ENCODE measurements around the gene NDUFC2.
A peak's percentile ranks its signal among the peaks of the same experiment; 100 is the strongest.
"Not testable (repeated sequence)": the region's sequence is repeated elsewhere in the genome, so short reads cannot be mapped to it uniquely, and the experiment has no call there.

Gene NDUFC2

GRCh38 chr11:78079232-78080083, at the start of gene NDUFC2:
Gene NDUFC2, minus strand, starts transcription at chr11:78079862. Its CDS starts 118 bp downstream, at chr11:78079744.
- DNase-seq, result peak; percentile 86

GRCh38 chr11:78127403-78127802, 47.7 kb upstream of the NDUFC2 start:
- DNase-seq, result no peak

- no peak for DNase-seq
Observed at GRCh38 chr11:78112582-78113275, 33.1 kb upstream of the NDUFC2 start.

GRCh38 chr11:78111298-78111697, 31.6 kb upstream of the NDUFC2 start:
- no peak for DNase-seq

- no peak for DNase-seq
Observed at GRCh38 chr11:78110830-78111229, 31.2 kb upstream of the NDUFC2 start.

GRCh38 chr11:78110351-78110750, 30.7 kb upstream of the NDUFC2 start:
- DNase-seq, result no peak

GRCh38 chr11:78109081-78110015, 29.7 kb upstream of the NDUFC2 start:
- no peak for DNase-seq

- DNase-seq, result no peak
Observed at GRCh38 chr11:78100676-78101472, 21.2 kb upstream of the NDUFC2 start.

- DNase-seq, result no peak
Observed at GRCh38 chr11:78100261-78100660, 20.6 kb upstream of the NDUFC2 start.

- DNase-seq, result no peak
Observed at GRCh38 chr11:78099666-78100065, 20.0 kb upstream of the NDUFC2 start.

- DNase-seq, result no peak
Observed at GRCh38 chr11:78097666-78098385, 18.2 kb upstream of the NDUFC2 start.

GRCh38 chr11:78094250-78094649, 14.6 kb upstream of the NDUFC2 start:
- no peak for DNase-seq

GRCh38 chr11:78086521-78087074, 6.9 kb upstream of the NDUFC2 start:
- not testable (repeated sequence) for DNase-seq

GRCh38 chr11:78085972-78086371, 6.3 kb upstream of the NDUFC2 start:
- DNase-seq, result no peak

GRCh38 chr11:78084506-78084905, 4.8 kb upstream of the NDUFC2 start:
- DNase-seq, result not testable (repeated sequence)

- no peak for DNase-seq
Observed at GRCh38 chr11:78083021-78083420, 3.4 kb upstream of the NDUFC2 start.

GRCh38 chr11:78082146-78082545, 2.5 kb upstream of the NDUFC2 start:
- DNase-seq, result no peak

- DNase-seq, result no peak
Observed at GRCh38 chr11:78081583-78081982, 1.9 kb upstream of the NDUFC2 start.

GRCh38 chr11:78080818-78081495, 1.3 kb upstream of the NDUFC2 start:
- DNase-seq, result no peak

- DNase-seq, result no peak
Observed at GRCh38 chr11:78080084-78080817, 589 bp upstream of the NDUFC2 start.
